Measurements from ENCODE around the gene MRPL47.

DNA sequence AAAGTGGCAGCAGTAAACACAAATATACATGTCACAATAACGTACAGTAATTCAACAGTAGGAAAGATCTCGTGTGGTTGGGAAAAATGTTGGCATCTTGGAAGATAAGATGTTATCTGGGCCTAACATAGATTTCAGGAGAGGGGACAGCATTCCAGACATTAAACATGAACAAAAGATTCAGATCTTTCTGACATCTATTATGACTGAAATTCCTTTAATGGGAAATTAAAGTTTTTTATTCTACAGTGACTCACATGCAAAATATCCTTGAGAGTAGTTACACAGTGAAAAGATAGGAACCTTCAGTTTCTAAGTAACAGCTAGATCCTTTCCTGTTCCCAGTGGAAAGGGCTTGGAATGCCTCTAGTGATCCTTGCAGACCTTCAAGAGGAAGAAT lies 9.4 kb upstream of the MRPL47 start:
- TF ChIP-seq, protein P1, sequence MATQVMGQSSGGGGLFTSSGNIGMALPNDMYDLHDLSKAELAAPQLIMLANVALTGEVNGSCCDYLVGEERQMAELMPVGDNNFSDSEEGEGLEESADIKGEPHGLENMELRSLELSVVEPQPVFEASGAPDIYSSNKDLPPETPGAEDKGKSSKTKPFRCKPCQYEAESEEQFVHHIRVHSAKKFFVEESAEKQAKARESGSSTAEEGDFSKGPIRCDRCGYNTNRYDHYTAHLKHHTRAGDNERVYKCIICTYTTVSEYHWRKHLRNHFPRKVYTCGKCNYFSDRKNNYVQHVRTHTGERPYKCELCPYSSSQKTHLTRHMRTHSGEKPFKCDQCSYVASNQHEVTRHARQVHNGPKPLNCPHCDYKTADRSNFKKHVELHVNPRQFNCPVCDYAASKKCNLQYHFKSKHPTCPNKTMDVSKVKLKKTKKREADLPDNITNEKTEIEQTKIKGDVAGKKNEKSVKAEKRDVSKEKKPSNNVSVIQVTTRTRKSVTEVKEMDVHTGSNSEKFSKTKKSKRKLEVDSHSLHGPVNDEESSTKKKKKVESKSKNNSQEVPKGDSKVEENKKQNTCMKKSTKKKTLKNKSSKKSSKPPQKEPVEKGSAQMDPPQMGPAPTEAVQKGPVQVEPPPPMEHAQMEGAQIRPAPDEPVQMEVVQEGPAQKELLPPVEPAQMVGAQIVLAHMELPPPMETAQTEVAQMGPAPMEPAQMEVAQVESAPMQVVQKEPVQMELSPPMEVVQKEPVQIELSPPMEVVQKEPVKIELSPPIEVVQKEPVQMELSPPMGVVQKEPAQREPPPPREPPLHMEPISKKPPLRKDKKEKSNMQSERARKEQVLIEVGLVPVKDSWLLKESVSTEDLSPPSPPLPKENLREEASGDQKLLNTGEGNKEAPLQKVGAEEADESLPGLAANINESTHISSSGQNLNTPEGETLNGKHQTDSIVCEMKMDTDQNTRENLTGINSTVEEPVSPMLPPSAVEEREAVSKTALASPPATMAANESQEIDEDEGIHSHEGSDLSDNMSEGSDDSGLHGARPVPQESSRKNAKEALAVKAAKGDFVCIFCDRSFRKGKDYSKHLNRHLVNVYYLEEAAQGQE (IDR thresholded peaks at IDR 0.05; ENCODE audit: insufficient replicate concordance, low read depth), result no peak
- TF ChIP-seq, protein P2, sequence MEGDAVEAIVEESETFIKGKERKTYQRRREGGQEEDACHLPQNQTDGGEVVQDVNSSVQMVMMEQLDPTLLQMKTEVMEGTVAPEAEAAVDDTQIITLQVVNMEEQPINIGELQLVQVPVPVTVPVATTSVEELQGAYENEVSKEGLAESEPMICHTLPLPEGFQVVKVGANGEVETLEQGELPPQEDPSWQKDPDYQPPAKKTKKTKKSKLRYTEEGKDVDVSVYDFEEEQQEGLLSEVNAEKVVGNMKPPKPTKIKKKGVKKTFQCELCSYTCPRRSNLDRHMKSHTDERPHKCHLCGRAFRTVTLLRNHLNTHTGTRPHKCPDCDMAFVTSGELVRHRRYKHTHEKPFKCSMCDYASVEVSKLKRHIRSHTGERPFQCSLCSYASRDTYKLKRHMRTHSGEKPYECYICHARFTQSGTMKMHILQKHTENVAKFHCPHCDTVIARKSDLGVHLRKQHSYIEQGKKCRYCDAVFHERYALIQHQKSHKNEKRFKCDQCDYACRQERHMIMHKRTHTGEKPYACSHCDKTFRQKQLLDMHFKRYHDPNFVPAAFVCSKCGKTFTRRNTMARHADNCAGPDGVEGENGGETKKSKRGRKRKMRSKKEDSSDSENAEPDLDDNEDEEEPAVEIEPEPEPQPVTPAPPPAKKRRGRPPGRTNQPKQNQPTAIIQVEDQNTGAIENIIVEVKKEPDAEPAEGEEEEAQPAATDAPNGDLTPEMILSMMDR (IDR thresholded peaks at IDR 0.05; ENCODE audit: insufficient read depth, low read length), result no peak
- no peak for TF ChIP-seq GABPA (IDR thresholded peaks at IDR 0.05; ENCODE audit: low read depth)

All from HL-60 (cell line).